Muscle of arm (tissue), 12 donors: Measurements from ENCODE around the gene KIN. TPM values are rescaled to one million over a fixed set of nuclear protein-coding genes. Genes with fewer than 3 reads are reported as not detected.
"Not testable (repeated sequence)": the region's sequence is repeated elsewhere in the genome, so short reads cannot be mapped to it uniquely, and the experiment has no call there.

Experiments
- DNase-seq: peaks from one replicate; pipeline ENCODE4 v3.0.0-alpha.2; 2013
- polyA plus RNA-seq, 12 donors: library from polyadenylated mRNA; unstranded; fragments of 120-200 nt; gene quantifications; one replicate each; pipeline ENCODE4 v1.2.1, GENCODE V29; 2013; ENCODE audit not compliant: insufficient read length in 12 of 12

Gene KIN
- polyA plus RNA-seq, 12 donors = 12.4 to 17.7 (median 14.4) TPM; not detected in 1

DNA sequence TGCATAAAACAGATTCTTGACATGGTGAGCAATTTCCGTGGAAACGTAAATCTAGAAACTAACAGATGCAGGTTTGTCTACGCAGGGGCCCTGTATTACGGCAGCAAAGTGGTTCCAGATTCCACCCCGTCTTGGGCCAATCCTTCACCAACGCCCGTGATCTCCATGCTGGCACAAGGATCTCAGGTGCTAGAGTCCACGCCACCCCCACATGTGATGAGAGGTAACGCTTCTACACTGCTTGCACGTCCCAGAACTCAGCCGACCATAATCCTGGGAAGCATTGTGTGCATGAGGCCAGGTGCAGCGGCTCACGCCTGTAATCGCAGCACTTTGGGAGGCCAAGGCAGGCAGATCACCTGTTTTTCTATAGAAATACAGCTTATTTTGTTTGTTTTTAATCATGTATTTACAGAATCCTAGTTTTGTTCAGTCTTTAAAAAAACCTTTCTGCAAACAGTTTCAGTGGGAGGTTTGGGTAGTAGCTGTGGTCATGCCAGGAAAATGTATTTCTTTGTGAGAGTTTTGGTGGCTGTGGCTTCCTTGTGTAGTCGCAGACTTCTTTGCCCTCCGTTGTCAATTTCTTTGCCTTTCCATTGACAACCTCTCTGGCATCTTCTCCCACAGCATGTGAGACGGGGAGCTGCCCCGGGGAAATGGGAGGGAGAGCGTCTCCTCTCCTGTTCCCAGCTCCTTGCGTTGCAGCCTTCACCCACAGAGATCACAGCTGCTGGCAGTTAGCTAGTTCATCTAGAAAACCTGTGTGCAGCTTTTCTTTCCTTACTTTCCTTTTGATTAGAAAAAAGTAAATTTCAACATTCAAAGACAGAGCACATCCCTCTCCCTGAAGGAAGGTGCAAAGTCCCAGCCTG, 49.0 kb downstream of the KIN start:
- no peak for DNase-seq

DNA sequence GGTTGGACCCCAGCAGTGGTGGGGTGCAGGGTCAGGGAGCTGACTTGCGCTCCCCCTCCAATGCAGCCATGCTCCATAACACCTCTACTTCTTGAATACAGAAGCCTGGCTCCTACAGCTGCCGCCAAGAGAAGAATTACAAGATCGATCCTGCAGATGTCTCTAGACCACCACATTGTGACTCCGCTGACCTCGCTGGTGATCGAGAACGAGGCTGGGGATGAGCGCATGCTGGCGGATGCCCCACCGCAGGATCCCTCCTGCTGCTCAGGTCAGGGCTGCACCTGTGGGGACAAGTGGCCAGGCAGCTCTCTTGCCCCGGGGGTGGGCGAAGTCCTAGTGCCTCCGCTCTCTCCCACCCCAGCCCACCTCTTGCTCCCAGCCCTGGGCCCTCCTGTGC, 53.0 kb downstream of the KIN start:
- no peak for DNase-seq

DNA sequence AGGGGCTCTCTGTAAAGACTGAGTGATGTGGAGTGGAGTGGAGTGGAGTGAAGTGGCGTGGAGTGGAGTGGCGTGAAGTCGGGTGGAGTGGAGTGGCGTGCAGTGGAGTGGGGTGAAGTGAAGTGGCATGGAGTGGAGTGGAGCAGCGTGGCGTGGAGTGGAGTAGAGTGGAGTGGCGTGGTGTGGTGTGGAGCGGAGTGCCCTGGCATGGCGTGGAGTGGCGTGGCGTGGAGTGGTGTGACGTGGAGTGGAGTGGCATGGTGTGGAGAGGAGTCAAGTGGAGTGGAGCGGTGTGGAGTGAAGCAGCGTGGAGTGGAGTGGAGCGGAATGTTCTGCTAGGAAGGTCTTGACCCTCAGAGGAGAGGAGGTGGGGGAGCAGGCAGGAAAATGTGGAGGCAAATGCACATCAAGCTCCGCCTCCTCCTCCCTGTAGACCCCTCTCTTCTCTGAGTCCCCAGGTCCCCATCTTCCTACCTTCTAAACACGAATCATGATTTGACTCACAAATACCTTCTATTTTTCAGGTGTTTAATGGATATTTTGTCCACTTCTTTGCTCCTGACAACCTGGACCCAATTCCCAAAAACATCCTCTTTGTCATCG, 64.8 kb downstream of the KIN start:
- DNase-seq = no peak

DNA sequence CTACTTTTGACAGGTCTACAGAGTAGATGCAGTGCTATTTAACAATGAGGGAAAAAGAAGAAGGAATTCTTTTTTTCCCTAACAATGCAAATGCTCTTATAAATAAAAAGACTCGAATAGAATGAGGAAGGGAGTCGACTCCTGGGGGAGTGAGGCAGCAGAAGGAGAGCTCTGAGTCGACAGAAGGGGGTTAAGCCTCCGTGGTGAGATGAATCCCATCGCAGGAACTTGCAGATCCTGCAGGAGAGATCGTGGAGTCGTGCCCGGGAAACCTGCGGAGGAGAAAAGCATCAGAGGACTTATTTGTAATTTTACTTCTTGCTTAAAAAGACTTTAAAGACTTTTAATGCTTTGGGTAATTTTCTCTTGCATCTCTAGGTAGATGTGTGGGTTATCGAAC, 67.3 kb downstream of the KIN start:
- no peak for DNase-seq

DNA sequence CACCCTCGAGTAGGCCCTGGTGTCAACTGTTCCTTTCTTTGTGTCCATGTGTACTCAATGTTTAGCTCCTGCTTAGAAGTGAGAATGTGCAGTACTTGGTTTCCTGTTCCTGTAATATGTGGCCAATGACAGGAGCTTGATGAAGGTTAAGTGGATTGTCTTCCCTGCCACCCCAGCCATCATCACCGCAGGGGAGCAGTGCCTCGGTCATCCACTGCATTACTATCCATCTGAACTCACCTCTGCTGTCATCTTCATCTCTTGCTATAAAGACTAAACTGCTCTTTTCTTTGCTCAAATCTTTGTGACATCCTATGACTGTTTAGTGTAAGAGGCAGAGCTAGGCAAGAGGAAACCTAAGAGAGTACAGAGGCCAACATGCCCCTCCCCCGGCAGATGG, 69.1 kb downstream of the KIN start:
- DNase-seq = no peak

DNA sequence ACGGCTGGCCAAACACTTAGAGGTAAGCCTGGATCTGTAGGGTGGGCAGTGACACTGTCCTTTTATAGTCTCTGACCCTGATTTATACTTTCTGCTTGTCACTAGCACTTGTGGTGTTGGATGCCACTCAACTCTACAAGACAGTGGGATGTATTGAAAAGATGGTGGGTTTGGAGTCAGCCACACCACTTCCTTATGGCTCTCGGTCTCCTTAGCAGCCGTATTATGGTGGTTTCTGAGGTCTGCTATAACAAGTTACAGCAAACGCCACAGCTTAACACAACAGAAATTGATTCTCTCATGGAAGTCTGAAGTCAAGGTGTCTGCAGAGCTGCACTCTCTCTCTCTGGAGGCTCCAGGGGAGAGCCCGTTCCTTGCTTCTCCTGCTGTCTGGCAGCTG, 70.0 kb downstream of the KIN start:
- DNase-seq = no peak

DNA sequence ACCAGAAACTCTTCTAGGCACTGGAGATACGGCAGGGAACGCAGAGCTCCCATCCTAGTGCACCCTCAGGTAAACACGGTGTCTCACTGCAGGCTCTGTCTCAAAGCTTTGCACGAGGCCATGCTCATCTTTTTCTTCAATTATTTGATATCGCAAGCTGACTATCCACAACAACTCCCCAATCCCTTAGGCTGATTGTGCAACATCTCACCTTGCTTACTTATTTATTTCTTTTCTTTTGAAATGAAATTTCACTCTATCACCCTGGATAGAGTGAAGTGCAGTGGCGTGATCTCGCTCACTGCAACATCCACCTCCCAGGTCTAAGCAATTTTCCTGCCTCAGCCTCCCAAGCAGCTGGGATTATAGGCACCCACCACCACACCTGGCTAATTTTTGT, 72.3 kb downstream of the KIN start:
- DNase-seq = no peak

DNA sequence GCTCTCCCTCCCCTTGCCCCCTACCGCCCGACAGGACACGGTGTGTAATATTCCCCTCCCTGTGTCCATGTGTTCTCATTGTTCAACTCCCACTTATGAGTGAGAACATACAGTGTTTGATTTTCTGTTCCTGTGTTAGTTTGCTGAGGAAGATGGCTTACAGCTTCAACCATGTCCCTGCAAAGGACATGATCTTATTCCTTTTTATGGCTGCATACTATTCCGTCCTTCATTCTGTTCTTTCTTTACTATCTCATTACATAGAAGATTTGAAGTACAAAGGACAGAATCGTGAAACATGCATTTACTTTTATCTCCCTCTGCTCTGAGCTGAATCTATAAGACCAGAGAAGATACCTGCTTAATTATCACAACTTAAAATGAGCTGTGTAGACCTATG, 76.7 kb downstream of the KIN start:
- DNase-seq = not testable (repeated sequence)

DNA sequence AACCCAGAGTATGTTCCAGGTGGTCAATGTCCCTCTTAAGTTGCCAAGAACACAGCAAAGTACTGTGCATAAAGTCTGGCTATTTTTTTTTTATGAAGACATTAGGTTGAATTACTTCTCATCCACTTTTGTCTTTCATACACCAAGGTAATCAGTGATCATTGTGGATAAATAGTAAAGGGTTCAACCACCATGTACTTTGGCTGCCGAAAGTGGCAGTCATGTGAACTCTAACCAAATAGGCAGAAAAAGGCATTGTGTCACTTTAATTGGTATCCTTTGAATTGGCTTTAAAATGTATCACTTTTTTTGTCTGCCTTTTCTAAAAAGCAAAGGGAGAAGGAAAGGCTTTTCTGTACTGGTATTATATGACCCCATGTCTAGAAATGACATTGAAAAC, 77.3 kb downstream of the KIN start:
- no peak for DNase-seq

DNA sequence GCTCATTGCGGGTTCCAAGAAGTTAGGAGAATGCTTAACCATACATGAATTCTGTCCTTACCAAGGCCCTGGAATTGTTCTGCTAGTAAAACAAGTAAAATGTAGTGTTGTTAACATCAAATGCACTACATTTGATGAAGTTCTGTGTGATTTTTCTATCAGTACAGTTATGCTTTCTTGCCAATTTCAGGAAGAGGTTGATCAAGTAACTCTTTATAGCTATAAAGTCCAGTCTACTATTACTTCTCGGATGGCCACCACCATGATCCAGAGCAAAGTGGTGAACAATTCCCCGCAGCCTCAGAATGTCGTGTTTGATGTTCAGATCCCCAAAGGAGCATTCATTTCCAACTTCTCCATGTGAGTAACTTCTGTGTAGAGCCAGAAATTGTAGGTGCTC, 79.0 kb downstream of the KIN start:
- no peak for DNase-seq

DNA sequence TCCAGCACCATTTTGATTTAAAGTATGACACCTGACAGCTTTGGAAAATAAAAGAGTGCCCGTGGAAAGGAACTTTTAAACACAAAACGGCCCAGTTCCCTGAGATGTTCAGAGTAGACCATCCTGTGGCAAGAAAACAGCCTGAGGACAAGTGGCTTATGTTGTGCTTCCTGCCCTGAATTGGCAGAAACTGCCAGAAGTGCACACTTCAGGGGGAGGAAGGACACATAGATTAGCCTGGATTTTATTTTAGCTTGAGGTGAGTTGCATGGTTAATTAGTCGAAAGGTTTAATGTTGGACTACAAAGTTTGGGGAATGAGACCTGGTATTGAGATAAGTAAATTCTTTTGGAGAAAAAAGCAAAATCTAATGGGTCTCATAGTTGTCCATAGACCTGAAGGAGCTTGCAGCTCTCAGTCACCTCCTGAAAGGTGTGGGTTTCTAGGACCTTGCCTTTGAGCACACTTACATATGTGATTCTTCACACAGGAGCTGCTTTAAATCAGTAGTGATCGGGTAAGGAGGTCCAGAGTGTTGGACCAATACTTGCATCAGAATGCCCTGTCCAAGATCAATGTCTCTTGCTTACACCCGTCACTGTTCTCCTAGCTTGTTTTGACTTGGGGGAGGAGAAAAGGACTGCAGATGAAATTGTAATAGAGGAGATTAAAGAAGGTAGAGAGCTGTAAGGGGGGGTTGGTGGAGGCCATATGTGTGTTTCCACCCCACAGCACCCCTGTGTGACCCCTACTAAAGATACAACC, 79.8 kb downstream of the KIN start:
- DNase-seq = no peak

DNA sequence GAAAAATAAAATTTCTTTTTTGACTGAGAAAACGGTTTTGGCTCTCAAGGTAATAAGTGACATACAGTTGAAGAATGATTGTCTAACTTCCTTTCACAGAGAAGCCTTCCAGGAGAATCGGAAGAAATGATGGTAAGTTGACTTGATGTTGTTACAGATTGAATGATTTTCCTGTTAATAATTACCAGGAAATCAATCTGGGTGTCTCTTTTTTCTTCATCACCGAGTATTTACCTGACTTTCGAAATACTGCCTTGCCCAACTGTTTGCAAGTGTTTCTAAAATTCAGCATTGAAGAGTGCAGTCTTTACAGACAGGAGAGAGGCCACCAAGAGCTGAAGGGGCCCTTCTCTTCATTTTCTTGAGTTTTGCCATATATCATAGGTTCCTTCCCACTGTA, 80.7 kb downstream of the KIN start:
- no peak for DNase-seq

DNA sequence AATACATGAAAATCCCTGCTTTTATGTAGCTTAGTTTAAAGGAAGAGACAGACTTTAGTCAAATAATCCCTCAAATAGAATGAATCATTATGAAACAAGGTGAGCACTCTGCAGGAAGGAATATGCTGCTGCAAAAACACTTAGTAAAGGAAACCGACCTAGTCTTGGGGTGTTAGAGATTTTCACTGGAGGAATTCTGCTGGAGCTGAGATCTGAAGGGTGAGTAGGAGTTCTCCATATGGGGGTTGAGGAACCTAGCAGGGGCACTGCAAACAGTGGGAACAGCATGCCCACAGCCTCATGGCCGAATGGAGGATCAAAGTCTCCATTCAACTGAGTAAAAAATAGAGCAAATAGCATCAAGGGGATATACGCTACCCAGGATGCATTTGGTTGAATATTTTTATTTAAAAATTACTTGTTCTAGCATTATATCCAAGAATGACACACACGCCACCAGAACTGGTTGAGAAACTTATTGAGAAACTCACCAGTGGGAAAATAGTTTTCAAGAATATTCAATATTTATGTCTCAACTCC, 81.2 kb downstream of the KIN start:
- DNase-seq = no peak

DNA sequence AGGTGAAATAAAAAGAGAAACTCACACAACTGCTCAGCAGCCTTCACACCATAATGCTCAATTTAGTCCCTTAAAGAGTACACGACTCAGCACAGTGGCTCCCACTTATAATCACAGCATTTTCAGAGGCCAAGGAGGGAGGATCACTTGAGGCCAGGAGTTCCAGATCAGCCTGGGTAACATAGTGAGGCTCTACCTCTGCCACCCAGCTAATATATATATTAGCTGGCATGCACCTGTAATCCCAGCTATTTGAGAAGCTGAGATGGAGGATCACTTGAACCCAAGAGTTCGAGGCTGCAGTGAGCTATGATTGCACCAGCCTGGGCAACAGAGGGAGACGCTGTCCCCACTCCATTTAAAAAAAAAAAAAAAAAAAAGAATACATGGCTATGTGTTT, 82.5 kb downstream of the KIN start:
- no peak for DNase-seq

DNA sequence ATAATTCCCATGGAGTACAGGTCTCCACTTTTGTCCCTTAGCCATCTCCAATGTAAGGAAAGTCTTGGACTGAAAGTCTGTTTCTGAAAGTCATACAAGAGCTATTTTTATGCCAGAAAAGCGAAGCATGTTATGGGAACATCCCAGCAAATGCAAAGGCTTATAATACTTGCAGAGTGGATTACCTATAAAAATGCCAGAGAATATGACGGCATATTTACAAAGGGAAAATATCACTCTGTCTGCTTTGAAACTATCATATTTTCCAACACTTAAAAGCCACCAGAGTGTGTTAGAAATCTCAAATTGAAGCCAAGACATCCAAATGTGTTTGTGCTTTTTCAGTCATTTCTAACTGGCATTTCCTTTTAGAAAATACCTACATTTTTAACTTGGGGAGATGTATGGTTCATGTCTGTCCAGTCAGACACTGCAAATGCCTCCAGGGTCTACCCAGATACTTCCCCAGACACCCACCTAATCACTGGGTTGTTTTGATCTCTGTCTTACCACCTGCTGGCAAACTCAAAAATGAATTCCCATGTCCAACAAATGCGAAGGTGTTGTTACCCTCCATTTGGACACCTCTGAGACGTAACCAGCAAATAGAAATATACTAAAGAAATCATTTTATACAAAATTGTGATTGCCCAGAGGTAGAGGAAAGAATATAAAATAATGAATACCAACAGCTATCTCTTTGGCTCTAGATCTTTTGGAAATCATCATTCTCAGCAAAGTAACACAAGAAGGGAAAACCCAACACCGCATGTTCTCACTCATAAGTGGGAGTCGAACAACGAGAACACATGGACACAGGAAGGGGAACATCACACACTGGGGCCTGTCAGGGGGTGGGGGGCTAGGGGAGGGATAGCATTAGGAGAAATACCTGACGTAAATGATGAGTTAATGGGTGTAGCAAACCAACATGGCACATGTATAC, 83.4 kb downstream of the KIN start:
- DNase-seq = no peak

DNA sequence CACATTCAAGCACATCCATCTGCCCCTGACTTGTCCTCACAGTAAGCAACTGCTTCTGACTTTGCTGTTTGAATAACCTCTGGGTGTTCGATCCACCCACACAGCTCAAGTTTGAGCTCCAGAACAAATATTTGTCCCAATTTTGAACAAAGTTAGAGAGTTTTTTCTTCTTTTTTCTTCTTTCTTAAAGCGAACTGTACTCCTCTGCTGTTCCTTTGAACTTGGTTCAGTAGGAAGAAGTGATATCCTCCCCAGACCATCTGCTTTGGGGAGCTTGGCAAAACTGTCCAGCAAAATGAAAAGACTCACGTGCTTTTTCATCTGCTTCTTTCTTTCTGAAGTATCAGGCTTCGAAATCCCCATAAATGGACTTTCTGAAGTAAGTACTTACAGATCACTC, 84.7 kb downstream of the KIN start, which contains the start of gene ITIH2:
Gene ITIH2 (plus strand): TSS at position 177 of the 400 bp plus-strand sequence. CDS start 119 bp downstream, at position 296.
- no peak for DNase-seq

DNA sequence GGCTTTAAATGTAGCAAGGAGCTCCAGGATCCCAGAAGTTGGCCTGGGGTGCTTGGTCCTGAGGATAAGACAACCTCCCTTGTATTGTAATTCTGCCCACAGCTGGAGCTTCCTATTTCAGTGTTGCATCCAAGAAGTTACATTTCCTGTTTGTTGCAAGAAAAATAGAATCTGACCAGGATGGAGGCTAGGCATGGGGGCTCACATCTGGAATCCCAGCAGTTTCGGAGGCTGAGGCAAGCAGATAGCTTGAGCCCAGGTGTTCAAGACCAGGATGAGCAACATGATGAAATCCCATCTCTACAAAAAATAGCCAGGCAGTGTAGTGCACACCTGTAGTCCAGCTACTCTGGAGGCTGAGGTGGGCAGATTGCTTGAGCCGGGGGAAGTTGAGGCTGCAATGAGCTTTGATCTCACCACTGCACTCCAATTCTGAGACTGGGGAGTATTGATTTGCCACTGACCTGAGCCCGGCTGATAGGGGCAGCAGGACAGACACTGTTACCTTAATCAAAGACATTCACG, 85.4 kb downstream of the KIN start:
- no peak for DNase-seq

DNA sequence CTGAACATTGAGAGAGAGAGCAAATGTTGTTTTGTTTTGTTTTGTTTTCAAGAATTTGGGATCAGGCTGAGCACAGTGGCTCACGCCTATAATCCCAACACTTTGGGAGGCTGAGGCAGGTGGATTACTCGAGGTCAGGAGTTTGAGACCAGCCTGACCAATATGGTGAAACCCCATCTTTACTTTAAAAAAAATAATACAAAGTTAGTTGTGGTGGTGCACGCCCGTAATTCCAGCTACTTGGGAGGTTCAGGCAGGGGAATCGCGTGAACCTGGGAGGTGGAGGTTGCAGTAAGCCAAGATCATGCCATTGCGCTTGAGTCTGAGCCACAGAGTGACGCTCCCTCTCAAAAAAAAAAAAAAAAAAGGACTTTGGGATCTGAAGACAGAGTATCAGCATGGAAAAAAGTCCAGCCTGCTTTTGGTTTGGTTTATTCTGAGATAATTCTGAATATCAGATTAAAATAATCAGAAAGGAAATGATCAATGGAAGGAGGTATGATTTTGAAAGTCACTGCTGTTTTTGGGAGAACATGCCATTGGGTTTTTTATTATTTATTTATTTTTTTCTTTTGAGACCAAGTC, 86.5 kb downstream of the KIN start:
- DNase-seq = no peak
